HL-60 (cell line): ENCODE results near the gene SNTG2.

ENCODE experiments used
- CTCF ChIP-seq: IDR thresholded peaks from one replicate; pipeline ENCODE4 v1.5.1; 2011; ENCODE audit warnings: low read length, control low read depth, inconsistent platforms; ENCODE audit not compliant: insufficient read depth
- POLR2AphosphoS5 ChIP-seq: IDR thresholded peaks from 2 replicates; pipeline ENCODE4 v1.6.1; 2012; ENCODE audit warnings: low read depth
- REST ChIP-seq: IDR thresholded peaks from 2 replicates; pipeline ENCODE4 v1.6.1; 2012; ENCODE audit warnings: low read depth; ENCODE audit not compliant: insufficient replicate concordance

- TF ChIP-seq CTCF, result no peak
- no peak for TF ChIP-seq POLR2AphosphoS5
- no peak for TF ChIP-seq REST
Observed at GRCh38 chr2:1192121-1192520, 241.5 kb downstream of the SNTG2 start.
